DOHH2 (cell line): ENCODE measurements around the gene ITGB5.

Experiments used
- H3F3A ChIP-seq: fragments of 200-600 bp; sonication (generic), shearing (Covaris generic); 2 replicates; pipeline ENCODE4 v1.6.0; 2016; ENCODE audit warnings: antibody characterized with exemption, mild to moderate bottlenecking; ENCODE audit not compliant: control insufficient read depth, insufficient read depth
- H3K27ac ChIP-seq: fragments of 200-600 bp; sonication (generic); 2 replicates; pipeline ENCODE4 v1.5.1; 2014; ENCODE audit warnings: low read depth, mild to moderate bottlenecking, low read length, moderate library complexity
- H3K27me3 ChIP-seq: fragments of 200-600 bp; sonication (generic); 2 replicates; pipeline ENCODE4 v1.6.1; 2014; ENCODE audit warnings: mild to moderate bottlenecking, low read length, mixed read lengths; ENCODE audit not compliant: control insufficient read depth
- H3K36me3 ChIP-seq: fragments of 200-600 bp; sonication (generic); 2 replicates; pipeline ENCODE4 v1.6.1; 2014; ENCODE audit warnings: mild to moderate bottlenecking, low read length, moderate library complexity, mixed read lengths; ENCODE audit not compliant: control insufficient read depth
- H3K4me1 ChIP-seq: fragments of 200-600 bp; sonication (generic); 2 replicates; pipeline ENCODE4 v1.6.1; 2014; ENCODE audit warnings: mild to moderate bottlenecking, low read length, mixed read lengths; ENCODE audit not compliant: control insufficient read depth
- H3K4me2 ChIP-seq: fragments of 200-600 bp; sonication (generic); 2 replicates; pipeline ENCODE4 v1.6.0; 2014; ENCODE audit warnings: mild to moderate bottlenecking, low read length, moderate library complexity
- H3K4me3 ChIP-seq: fragments of 200-600 bp; sonication (generic); 2 replicates; pipeline ENCODE4 v1.5.1; 2014; ENCODE audit warnings: mild to moderate bottlenecking, low read length, mixed read lengths
- H3K79me2 ChIP-seq: fragments of 200-600 bp; sonication (generic); 2 replicates; pipeline ENCODE4 v1.6.1; 2014; ENCODE audit warnings: mild to moderate bottlenecking, low read length, mixed read lengths; ENCODE audit not compliant: control insufficient read depth
- H3K9me2 ChIP-seq: fragments of 200-600 bp; sonication (generic); replicated peaks from 2 replicates; pipeline ENCODE4 v1.6.1; 2014; ENCODE audit warnings: mild to moderate bottlenecking, low read length, mixed read lengths; ENCODE audit not compliant: control insufficient read depth
- H3K9me3 ChIP-seq: fragments of 200-600 bp; sonication (generic); 2 replicates; pipeline ENCODE4 v1.6.1; 2014; ENCODE audit warnings: antibody characterized with exemption, low read length, mixed read lengths; ENCODE audit not compliant: control insufficient read depth, insufficient read depth
- H4K20me1 ChIP-seq: fragments of 200-600 bp; sonication (generic); 2 replicates; pipeline ENCODE4 v1.6.0; 2014; ENCODE audit warnings: low read depth, mild to moderate bottlenecking, antibody characterized with exemption, low read length, moderate library complexity; ENCODE audit not compliant: control insufficient read depth, insufficient read depth
- EZH2phosphoT487 ChIP-seq: fragments of 200-600 bp; sonication (generic); IDR thresholded peaks from 2 replicates; pipeline ENCODE4 v1.6.1; 2017; ENCODE audit warnings: borderline replicate concordance, mild to moderate bottlenecking, antibody characterized with exemption, low read length, moderate library complexity, mixed read lengths
- TF ChIP-seq, protein P1 (sequence below): fragments of 200-600 bp; sonication (generic); IDR thresholded peaks from one replicate; pipeline ENCODE4 v1.5.1; 2014; ENCODE audit warnings: antibody characterized with exemption, mild to moderate bottlenecking, low read depth, low read length; ENCODE audit not compliant: poor library complexity, severe bottlenecking

ITGB5 gene

DNA sequence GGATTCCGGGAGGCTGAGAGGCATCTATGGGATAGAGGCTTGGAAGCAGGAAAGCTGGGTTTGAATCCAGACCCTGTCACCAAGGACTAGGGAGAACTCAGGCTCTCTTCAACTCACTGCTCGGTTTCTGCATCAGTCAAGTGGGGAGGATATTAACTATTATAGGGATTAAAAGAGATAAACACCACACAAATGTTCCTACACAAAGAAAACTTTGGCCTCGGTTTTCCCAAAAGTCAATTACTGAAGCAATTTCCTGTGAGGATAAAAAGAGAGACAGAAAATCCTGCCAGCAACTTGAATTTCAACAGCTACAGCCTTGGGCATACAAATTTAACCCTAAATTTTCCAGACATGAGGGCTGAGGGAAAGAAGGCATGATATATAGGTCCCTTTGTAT lies 36.0 kb downstream of the ITGB5 start:
- Histone ChIP-seq H3F3A (no peaks in the 10 kb centered on the region), H3K4me3 (no peak overlapping the region), H3K4me1 (no peaks in the 10 kb centered on the region), H3K27me3 (peaks cover 8% of the 10 kb centered on the region; the same call in 1 of the 2 replicates), H3K4me2 (no peak overlapping the region), H3K79me2 (no peaks in the 10 kb centered on the region), H3K27ac (no peak overlapping the region), H4K20me1 (no peaks in the 10 kb centered on the region), H3K36me3 (no peaks in the 10 kb centered on the region), H3K9me3 (no peaks in the 10 kb centered on the region), H3K9me2 (no peaks in the 10 kb centered on the region)
- TF ChIP-seq, protein P1, sequence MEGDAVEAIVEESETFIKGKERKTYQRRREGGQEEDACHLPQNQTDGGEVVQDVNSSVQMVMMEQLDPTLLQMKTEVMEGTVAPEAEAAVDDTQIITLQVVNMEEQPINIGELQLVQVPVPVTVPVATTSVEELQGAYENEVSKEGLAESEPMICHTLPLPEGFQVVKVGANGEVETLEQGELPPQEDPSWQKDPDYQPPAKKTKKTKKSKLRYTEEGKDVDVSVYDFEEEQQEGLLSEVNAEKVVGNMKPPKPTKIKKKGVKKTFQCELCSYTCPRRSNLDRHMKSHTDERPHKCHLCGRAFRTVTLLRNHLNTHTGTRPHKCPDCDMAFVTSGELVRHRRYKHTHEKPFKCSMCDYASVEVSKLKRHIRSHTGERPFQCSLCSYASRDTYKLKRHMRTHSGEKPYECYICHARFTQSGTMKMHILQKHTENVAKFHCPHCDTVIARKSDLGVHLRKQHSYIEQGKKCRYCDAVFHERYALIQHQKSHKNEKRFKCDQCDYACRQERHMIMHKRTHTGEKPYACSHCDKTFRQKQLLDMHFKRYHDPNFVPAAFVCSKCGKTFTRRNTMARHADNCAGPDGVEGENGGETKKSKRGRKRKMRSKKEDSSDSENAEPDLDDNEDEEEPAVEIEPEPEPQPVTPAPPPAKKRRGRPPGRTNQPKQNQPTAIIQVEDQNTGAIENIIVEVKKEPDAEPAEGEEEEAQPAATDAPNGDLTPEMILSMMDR, result no peak
- TF ChIP-seq EZH2phosphoT487, result no peak

DNA sequence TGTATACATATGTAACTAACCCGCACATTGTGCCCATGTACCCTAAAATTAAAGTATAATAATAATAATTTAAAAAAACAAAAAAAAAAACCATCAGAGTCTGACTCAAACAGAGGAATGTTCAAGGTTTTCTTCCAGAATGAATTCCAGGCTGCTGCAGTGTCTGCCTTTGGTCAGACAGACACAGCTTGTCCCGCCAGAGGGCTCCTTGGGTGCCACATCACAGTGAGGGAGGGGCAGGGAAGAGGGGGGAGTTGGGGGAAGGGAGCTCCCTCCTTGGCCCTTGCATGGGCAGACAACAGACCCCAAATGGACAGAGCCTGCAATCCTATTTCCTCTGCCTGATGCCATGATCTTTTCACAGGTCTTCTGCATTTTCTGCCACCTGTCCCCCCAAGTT lies 36.5 kb downstream of the ITGB5 start:
- H3K79me2 ChIP-seq, result no peaks in the 10 kb centered on the region
- H3K9me2 ChIP-seq, result no peaks in the 10 kb centered on the region

DNA sequence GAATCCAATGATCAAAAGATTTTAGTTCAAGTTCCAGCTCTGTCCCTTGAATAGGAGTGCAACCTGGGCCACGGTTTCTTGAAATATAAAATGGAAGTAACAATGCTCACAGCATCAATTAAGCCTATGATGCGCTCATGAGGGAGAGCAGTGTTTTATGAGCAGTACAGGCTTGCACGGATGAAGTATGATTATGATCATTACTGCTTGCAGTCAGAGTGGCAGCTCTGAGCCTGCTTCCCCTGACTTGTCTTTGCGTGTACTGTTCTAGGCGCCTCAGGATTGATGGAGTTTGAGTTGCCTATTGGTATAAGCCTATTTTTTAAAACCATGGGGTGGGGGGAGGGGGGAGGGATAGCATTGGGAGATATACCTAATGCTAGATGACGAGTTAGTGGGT lies 37.0 kb downstream of the ITGB5 start:
- no peak overlapping the region for H3K4me2 ChIP-seq
- no peaks in the 10 kb centered on the region for H3K79me2 ChIP-seq
- TF ChIP-seq, protein P1, result no peak
- TF ChIP-seq EZH2phosphoT487, result no peak
- H3K9me3 ChIP-seq, result no peaks in the 10 kb centered on the region
- H4K20me1 ChIP-seq, result no peaks in the 10 kb centered on the region
- no peak overlapping the region for H3K27ac ChIP-seq
- no peaks in the 10 kb centered on the region for H3K4me1 ChIP-seq
- no peaks in the 10 kb centered on the region for H3F3A ChIP-seq
- no peaks in the 10 kb centered on the region for H3K36me3 ChIP-seq
- H3K27me3 ChIP-seq, result peaks cover 8% of the 10 kb centered on the region; the same call in 1 of the 2 replicates
- no peaks in the 10 kb centered on the region for H3K9me2 ChIP-seq
- H3K4me3 ChIP-seq, result no peak overlapping the region

More for the DNA sequence above, 36.5 kb downstream of the ITGB5 start:
- H4K20me1 ChIP-seq, result no peaks in the 10 kb centered on the region
- H3K4me3 ChIP-seq, result no peak overlapping the region
- no peaks in the 10 kb centered on the region for H3K36me3 ChIP-seq
- no peak overlapping the region for H3K27ac ChIP-seq
- no peaks in the 10 kb centered on the region for H3F3A ChIP-seq
- no peak overlapping the region for H3K4me2 ChIP-seq
- H3K9me3 ChIP-seq, result no peaks in the 10 kb centered on the region
- H3K27me3 ChIP-seq, result peaks cover 8% of the 10 kb centered on the region; the same call in 1 of the 2 replicates
- H3K4me1 ChIP-seq, result no peaks in the 10 kb centered on the region
- no peak for TF ChIP-seq EZH2phosphoT487
- TF ChIP-seq, protein P1, result no peak
